ENCODE data around the gene DECR2. TPM values are rescaled to one million over a fixed set of nuclear protein-coding genes. Genes with fewer than 3 reads are reported as not detected.

The DECR2 gene
- total and polyA plus RNA-seq, 2 of the 13 experiments (the other 11 are each of a cell fraction or from before 2014, with no cell fraction given): 36.3 to 44.6 TPM

GRCh38 chr16:381012-381788, 20.5 kb upstream of the DECR2 start (continued):
- TF ChIP-seq, protein P1, sequence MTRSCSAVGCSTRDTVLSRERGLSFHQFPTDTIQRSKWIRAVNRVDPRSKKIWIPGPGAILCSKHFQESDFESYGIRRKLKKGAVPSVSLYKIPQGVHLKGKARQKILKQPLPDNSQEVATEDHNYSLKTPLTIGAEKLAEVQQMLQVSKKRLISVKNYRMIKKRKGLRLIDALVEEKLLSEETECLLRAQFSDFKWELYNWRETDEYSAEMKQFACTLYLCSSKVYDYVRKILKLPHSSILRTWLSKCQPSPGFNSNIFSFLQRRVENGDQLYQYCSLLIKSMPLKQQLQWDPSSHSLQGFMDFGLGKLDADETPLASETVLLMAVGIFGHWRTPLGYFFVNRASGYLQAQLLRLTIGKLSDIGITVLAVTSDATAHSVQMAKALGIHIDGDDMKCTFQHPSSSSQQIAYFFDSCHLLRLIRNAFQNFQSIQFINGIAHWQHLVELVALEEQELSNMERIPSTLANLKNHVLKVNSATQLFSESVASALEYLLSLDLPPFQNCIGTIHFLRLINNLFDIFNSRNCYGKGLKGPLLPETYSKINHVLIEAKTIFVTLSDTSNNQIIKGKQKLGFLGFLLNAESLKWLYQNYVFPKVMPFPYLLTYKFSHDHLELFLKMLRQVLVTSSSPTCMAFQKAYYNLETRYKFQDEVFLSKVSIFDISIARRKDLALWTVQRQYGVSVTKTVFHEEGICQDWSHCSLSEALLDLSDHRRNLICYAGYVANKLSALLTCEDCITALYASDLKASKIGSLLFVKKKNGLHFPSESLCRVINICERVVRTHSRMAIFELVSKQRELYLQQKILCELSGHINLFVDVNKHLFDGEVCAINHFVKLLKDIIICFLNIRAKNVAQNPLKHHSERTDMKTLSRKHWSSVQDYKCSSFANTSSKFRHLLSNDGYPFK (CRISPR knock-in tag; IDR thresholded peaks at IDR 0.05; ENCODE audit: borderline replicate concordance): peak; percentile 24; the same call in 1 of the 2 replicates
- TF ChIP-seq SIX4 (CRISPR knock-in tag; IDR thresholded peaks at IDR 0.05): no peak
- TF ChIP-seq TRIM24 (CRISPR knock-in tag; IDR thresholded peaks at IDR 0.05): no peak
- no peak for TF ChIP-seq AKAP8 (CRISPR knock-in tag; IDR thresholded peaks at IDR 0.05)
- TF ChIP-seq, protein P2, sequence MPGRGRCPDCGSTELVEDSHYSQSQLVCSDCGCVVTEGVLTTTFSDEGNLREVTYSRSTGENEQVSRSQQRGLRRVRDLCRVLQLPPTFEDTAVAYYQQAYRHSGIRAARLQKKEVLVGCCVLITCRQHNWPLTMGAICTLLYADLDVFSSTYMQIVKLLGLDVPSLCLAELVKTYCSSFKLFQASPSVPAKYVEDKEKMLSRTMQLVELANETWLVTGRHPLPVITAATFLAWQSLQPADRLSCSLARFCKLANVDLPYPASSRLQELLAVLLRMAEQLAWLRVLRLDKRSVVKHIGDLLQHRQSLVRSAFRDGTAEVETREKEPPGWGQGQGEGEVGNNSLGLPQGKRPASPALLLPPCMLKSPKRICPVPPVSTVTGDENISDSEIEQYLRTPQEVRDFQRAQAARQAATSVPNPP (CRISPR knock-in tag; IDR thresholded peaks at IDR 0.05): no peak
- TF ChIP-seq MAX (IDR thresholded peaks at IDR 0.05): peak; percentile 35
- no peak for TF ChIP-seq ZKSCAN5 (CRISPR knock-in tag; IDR thresholded peaks at IDR 0.05)
- peak; percentile 40; the same call in 1 of the 2 replicates for TF ChIP-seq HIVEP1 (CRISPR knock-in tag; IDR thresholded peaks at IDR 0.05)
- no peak for TF ChIP-seq ZSCAN20 (CRISPR knock-in tag; IDR thresholded peaks at IDR 0.05; ENCODE audit: borderline replicate concordance)
- no peak for TF ChIP-seq NR2F1 (CRISPR knock-in tag; IDR thresholded peaks at IDR 0.05)
- TF ChIP-seq, protein P3, sequence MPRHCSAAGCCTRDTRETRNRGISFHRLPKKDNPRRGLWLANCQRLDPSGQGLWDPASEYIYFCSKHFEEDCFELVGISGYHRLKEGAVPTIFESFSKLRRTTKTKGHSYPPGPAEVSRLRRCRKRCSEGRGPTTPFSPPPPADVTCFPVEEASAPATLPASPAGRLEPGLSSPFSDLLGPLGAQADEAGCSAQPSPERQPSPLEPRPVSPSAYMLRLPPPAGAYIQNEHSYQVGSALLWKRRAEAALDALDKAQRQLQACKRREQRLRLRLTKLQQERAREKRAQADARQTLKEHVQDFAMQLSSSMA (CRISPR knock-in tag; IDR thresholded peaks at IDR 0.05): no peak
- no peak for TF ChIP-seq MIER3 (CRISPR knock-in tag; IDR thresholded peaks at IDR 0.05; ENCODE audit: borderline replicate concordance)
- TF ChIP-seq CEBPG (CRISPR knock-in tag; IDR thresholded peaks at IDR 0.05): no peak
- TF ChIP-seq AGO2 (optimal IDR thresholded peaks at IDR 0.05; ENCODE audit: low read depth, low read length): peak; percentile 37
- TF ChIP-seq ZBTB25 (CRISPR knock-in tag; IDR thresholded peaks at IDR 0.05): no peak
- TF ChIP-seq MED1 (CRISPR knock-in tag; IDR thresholded peaks at IDR 0.05): no peak
- TF ChIP-seq RCOR2 (CRISPR knock-in tag; IDR thresholded peaks at IDR 0.05): no peak
- TF ChIP-seq, protein P4, sequence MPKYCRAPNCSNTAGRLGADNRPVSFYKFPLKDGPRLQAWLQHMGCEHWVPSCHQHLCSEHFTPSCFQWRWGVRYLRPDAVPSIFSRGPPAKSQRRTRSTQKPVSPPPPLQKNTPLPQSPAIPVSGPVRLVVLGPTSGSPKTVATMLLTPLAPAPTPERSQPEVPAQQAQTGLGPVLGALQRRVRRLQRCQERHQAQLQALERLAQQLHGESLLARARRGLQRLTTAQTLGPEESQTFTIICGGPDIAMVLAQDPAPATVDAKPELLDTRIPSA (CRISPR knock-in tag; IDR thresholded peaks at IDR 0.05; ENCODE audit: borderline replicate concordance): no peak
- TF ChIP-seq ZNF570 (CRISPR knock-in tag; IDR thresholded peaks at IDR 0.05; ENCODE audit: borderline replicate concordance): no peak
- TF ChIP-seq ZNF205 (CRISPR knock-in tag; IDR thresholded peaks at IDR 0.05): no peak; the same call in 1 of the 2 replicates
- no peak for TF ChIP-seq ZNF770 (CRISPR knock-in tag; IDR thresholded peaks at IDR 0.05)

All from HepG2 (cell line).